Medulla oblongata (tissue), 1 donor: ENCODE measurements around the gene SPINK14.

Experiments used
- DNase-seq: peaks from one replicate; pipeline ENCODE4 v3.0.0-alpha.2; 2015; ENCODE audit errors: extremely low spot score

Gene SPINK14

GRCh38 chr5:148201151-148201550, 32.8 kb downstream of the SPINK14 start:
- no peak for DNase-seq

GRCh38 chr5:148202531-148203203, 34.3 kb downstream of the SPINK14 start, which contains the start of gene SPINK6:
TSS of gene SPINK6 (plus strand) at chr5:148203042. CDS start at chr5:148203097, 55 bp downstream.
- DNase-seq = no peak

- DNase-seq = no peak
Observed at GRCh38 chr5:148205044-148205806, 36.9 kb downstream of the SPINK14 start.

- DNase-seq = no peak
Observed at GRCh38 chr5:148205865-148206264, 37.5 kb downstream of the SPINK14 start.

GRCh38 chr5:148206620-148207019, 38.3 kb downstream of the SPINK14 start:
- no peak for DNase-seq

- no peak for DNase-seq
Observed at GRCh38 chr5:148208226-148208625, 39.9 kb downstream of the SPINK14 start.

GRCh38 chr5:148209151-148209770, 40.9 kb downstream of the SPINK14 start:
- no peak for DNase-seq

GRCh38 chr5:148214665-148215185, 46.4 kb downstream of the SPINK14 start:
- peak; percentile 16 for DNase-seq

GRCh38 chr5:148221508-148221907, 53.2 kb downstream of the SPINK14 start:
- no peak for DNase-seq

GRCh38 chr5:148224117-148224742, 55.9 kb downstream of the SPINK14 start:
- DNase-seq = no peak
